HCT116 (cell line): Measurements from ENCODE around the gene MED10. TPM values are rescaled to one million over a fixed set of nuclear protein-coding genes. Genes with fewer than 3 reads are reported as not detected.
A peak's percentile ranks its signal among the peaks of the same experiment; 100 is the strongest.

Experiments
- ATAC-seq: fragments of 200-7000 bp; cut with Tn5 transposase; 2 replicates; pipeline ENCODE4 v1.9.1; 2020; ENCODE audit warnings: mild to moderate bottlenecking, moderate library complexity
- BruUV-seq: library from RNA; stranded (reverse); fragments of 400-500 nt; replicated peaks from 2 replicates; lab custom pipeline; 2021; lab: Mats Ljungman, UMichigan
- CTCF ChIA-PET: fragments of 300-600 bp; sonication (Branson Sonifier 250); formaldehyde crosslinking; loops from one replicate; lab custom pipeline; 2021; ENCODE audit warnings: antibody characterized with exemption; lab: Charles Lee
- POLR2A ChIA-PET: fragments of 300-600, 350-600 bp; sonication (Branson Sonifier 250); formaldehyde crosslinking; loops from one replicate; lab custom pipeline; 2021; ENCODE audit warnings: antibody characterized with exemption; lab: Charles Lee
- RAD21 ChIA-PET, 2 experiments: fragments of 300-600 bp; sonication (Branson Sonifier 250); formaldehyde crosslinking; loops; one replicate each; lab custom pipeline; 2023; ENCODE audit warnings: low total read pairs in 2 of 2; ENCODE audit not compliant: uncharacterized antibody in 2 of 2, unreplicated experiment in 2 of 2, low non-redundant PET in 1 of 2; lab: Charles Lee
- DNase-seq: peaks from one replicate; pipeline ENCODE4 v3.0.0-alpha.2; 2010; ENCODE audit warnings: low read depth, low spot score
- H2AFZ ChIP-seq: fragments of 200-600 bp; shearing (Covaris generic), sonication (generic); 2 replicates; pipeline ENCODE4 v1.6.1; 2017; ENCODE audit warnings: low read depth, mixed run types, mixed read lengths, antibody characterized with exemption, low read length; ENCODE audit not compliant: poor library complexity, severe bottlenecking
- H3K27ac ChIP-seq: 2 replicates; pipeline ENCODE4 v1.5.1; 2012; ENCODE audit warnings: low read depth, low read length
- H3K27me3 ChIP-seq: fragments of 200-600 bp; sonication (generic); 2 replicates; pipeline ENCODE4 v1.6.1; 2016; ENCODE audit warnings: mixed run types, low read length, mixed read lengths; ENCODE audit not compliant: insufficient read depth
- H3K36me3 ChIP-seq, 2 experiments: fragments of 200-500 bp in 1 of 2; fragments of 200-600 bp in 1 of 2; sonication (Bioruptor generic) in 1 of 2; sonication (generic) in 1 of 2; 2 replicates each; pipeline versions ENCODE4 v1.5.1 to v1.6.1; 2014 to 2016; ENCODE audit warnings: low read length in 2 of 2, inconsistent platforms in 1 of 2, mixed read lengths in 1 of 2, mixed run types in 1 of 2; ENCODE audit not compliant: insufficient read depth in 2 of 2, control insufficient read depth in 1 of 2
- H3K4me1 ChIP-seq, 2 experiments: fragments of 200-600 bp in 1 of 2; sonication (generic) in 1 of 2; 2 replicates each; pipeline versions ENCODE4 v1.5.1 to v1.6.1; 2012 to 2017; ENCODE audit warnings: low read length in 2 of 2, inconsistent platforms in 1 of 2, mild to moderate bottlenecking in 1 of 2, mixed read lengths in 1 of 2, mixed run types in 1 of 2, moderate library complexity in 1 of 2; ENCODE audit not compliant: insufficient read depth in 2 of 2, control insufficient read depth in 1 of 2
- H3K4me2 ChIP-seq: fragments of 200-600 bp; sonication (generic); 2 replicates; pipeline ENCODE4 v1.6.1; 2017; ENCODE audit warnings: mixed run types, low read length, mixed read lengths
- H3K4me3 ChIP-seq, 2 experiments: fragments of 200-600 bp in 1 of 2; sonication (generic) in 1 of 2; replicated peaks in 1 of 2; 2 replicates each; pipeline ENCODE4 v1.5.1; 2011 to 2016; ENCODE audit warnings: low read length in 2 of 2, control low read depth in 1 of 2, low read depth in 1 of 2, mild to moderate bottlenecking in 1 of 2, mixed read lengths in 1 of 2, mixed run types in 1 of 2
- H3K79me2 ChIP-seq: fragments of 200-600 bp; sonication (generic); 2 replicates; pipeline ENCODE4 v1.6.1; 2017; ENCODE audit warnings: mild to moderate bottlenecking, mixed run types, low read length, moderate library complexity, mixed read lengths; ENCODE audit not compliant: insufficient read depth
- H3K9ac ChIP-seq: fragments of 200-600 bp; sonication (generic); 2 replicates; pipeline ENCODE4 v1.6.1; 2016; ENCODE audit warnings: low read length, mixed read lengths
- H3K9me2 ChIP-seq: fragments of 200-600 bp; sonication (generic), shearing (Covaris generic); 2 replicates; pipeline ENCODE4 v1.6.1; 2017; ENCODE audit warnings: mixed run types, mild to moderate bottlenecking, moderate library complexity; ENCODE audit not compliant: insufficient read depth
- H3K9me3 ChIP-seq, 2 experiments: fragments of 200-500 bp in 1 of 2; fragments of 200-600 bp in 1 of 2; sonication (Bioruptor generic) in 1 of 2; sonication (generic) in 1 of 2; 2 replicates each; pipeline ENCODE4 v1.6.1; 2014 to 2017; ENCODE audit warnings: low read length in 2 of 2, mixed read lengths in 2 of 2, inconsistent platforms in 1 of 2, low read depth in 1 of 2, mild to moderate bottlenecking in 1 of 2, mixed run types in 1 of 2, moderate library complexity in 1 of 2; ENCODE audit not compliant: control insufficient read depth in 1 of 2, insufficient read depth in 1 of 2
- H4K20me1 ChIP-seq: fragments of 200-600 bp; sonication (generic), shearing (Covaris generic); 2 replicates; pipeline ENCODE4 v1.6.1; 2017; ENCODE audit warnings: mixed run types, mild to moderate bottlenecking, moderate library complexity; ENCODE audit not compliant: insufficient read depth
- ATF3 ChIP-seq: IDR thresholded peaks from 2 replicates; pipeline ENCODE4 v1.6.1; 2012
- CBX3 ChIP-seq: IDR thresholded peaks from 2 replicates; pipeline ENCODE4 v1.6.1; 2012; ENCODE audit warnings: low read depth
- CTCF ChIP-seq, 3 experiments: fragments of 200-600 bp in 1 of 3; sonication (generic) in 1 of 3; IDR thresholded peaks in 2 of 3; conservative IDR thresholded peaks in 1 of 3; 2 replicates each; pipeline ENCODE4 v1.5.1; 2012 to 2017; ENCODE audit warnings: low read depth in 2 of 3, low read length in 2 of 3, antibody characterized with exemption in 1 of 3, borderline replicate concordance in 1 of 3, control low read depth in 1 of 3, mild to moderate bottlenecking in 1 of 3, mixed read lengths in 1 of 3, mixed run types in 1 of 3, moderate library complexity in 1 of 3; ENCODE audit not compliant: insufficient read depth in 1 of 3
- EGR1 ChIP-seq: IDR thresholded peaks from 2 replicates; pipeline ENCODE4 v1.6.1; 2012; ENCODE audit warnings: low read depth
- ELF1 ChIP-seq: IDR thresholded peaks from 2 replicates; pipeline ENCODE4 v1.6.1; 2012; ENCODE audit warnings: low read depth, borderline replicate concordance
- EZH2phosphoT487 ChIP-seq: fragments of 200-600 bp; IDR thresholded peaks from 2 replicates; pipeline ENCODE4 v1.6.1; 2018; ENCODE audit warnings: antibody characterized with exemption, borderline replicate concordance
- FOSL1 ChIP-seq: IDR thresholded peaks from 2 replicates; pipeline ENCODE4 v1.6.1; 2012; ENCODE audit warnings: low read depth
- JUND ChIP-seq: IDR thresholded peaks from 2 replicates; pipeline ENCODE4 v1.6.1; 2012
- RAD21 ChIP-seq: IDR thresholded peaks from 2 replicates; pipeline ENCODE4 v1.6.1; 2012; ENCODE audit warnings: low read depth, mild to moderate bottlenecking
- SIN3A ChIP-seq: IDR thresholded peaks from 2 replicates; pipeline ENCODE4 v1.6.1; 2012; ENCODE audit warnings: low read depth
- SP1 ChIP-seq: IDR thresholded peaks from 2 replicates; pipeline ENCODE4 v1.6.1; 2012; ENCODE audit warnings: low read depth
- SRF ChIP-seq: IDR thresholded peaks from 2 replicates; pipeline ENCODE4 v1.6.1; 2012; ENCODE audit warnings: low read depth
- TCF7L2 ChIP-seq: IDR thresholded peaks from 2 replicates; pipeline ENCODE4 v1.7.0; 2011; ENCODE audit warnings: borderline replicate concordance, inconsistent platforms; ENCODE audit not compliant: insufficient read depth, insufficient read length; ENCODE audit errors: extremely low read depth
- YY1 ChIP-seq: IDR thresholded peaks from 2 replicates; pipeline ENCODE4 v1.6.1; 2011; ENCODE audit warnings: low read length, low read depth, moderate library complexity, mild to moderate bottlenecking; ENCODE audit not compliant: insufficient replicate concordance; ENCODE audit errors: extremely low read depth
- ZFX ChIP-seq: fragments of 450-650 bp; IDR thresholded peaks from 2 replicates; pipeline ENCODE4 v1.6.1; 2017
- intact Hi-C: fragments of 100-400 bp; cut with micrococcal nuclease; formaldehyde crosslinking; loops from 2 replicates; pipeline ENCODE4 v1.10.0; 2022
- total RNA-seq: library from RNA; stranded (reverse); gene quantifications from one replicate; pipeline ENCODE4 v1.2.1, GENCODE V29; 2021; ENCODE audit not compliant: unreplicated experiment
- TF ChIP-seq, protein P1 (sequence below): IDR thresholded peaks from 2 replicates; pipeline ENCODE4 v1.6.1; 2011; ENCODE audit warnings: mild to moderate bottlenecking, low read length, moderate library complexity; ENCODE audit not compliant: insufficient replicate concordance; ENCODE audit errors: extremely low read depth

MED10 gene
- total RNA-seq, 1 experiment from 2014 or later = 35.0 TPM

DNA sequence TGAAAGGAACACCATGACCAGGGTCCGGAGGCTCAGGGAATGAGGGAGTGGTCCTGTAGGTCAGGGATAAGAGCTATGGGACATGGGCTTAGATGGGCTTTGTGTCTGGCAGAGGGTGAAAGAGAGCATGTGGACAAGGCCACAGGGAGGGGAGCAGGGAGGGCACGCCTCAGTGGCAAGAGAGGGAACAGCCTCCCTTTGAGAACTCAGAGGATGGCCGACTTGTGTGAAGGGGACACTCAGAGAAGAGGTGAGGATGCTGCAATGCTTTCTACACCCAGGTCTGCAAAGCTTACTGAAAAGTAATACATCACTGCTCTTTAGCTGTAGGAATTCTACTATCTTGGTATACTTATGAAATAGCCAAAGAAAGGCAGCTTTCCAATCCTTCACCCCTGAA lies 23.5 kb downstream of the MED10 start:
- no peaks in the 10 kb centered on the region for H3K9me2 ChIP-seq
- no peaks in the 10 kb centered on the region for H3K4me1 ChIP-seq
- no peak overlapping the region for H2AFZ ChIP-seq
- no peaks in the 10 kb centered on the region for H3K36me3 ChIP-seq
- H3K27me3 ChIP-seq = peaks cover 12% of the 10 kb centered on the region; the same call in 1 of the 2 replicates
- H3K79me2 ChIP-seq = no peaks in the 10 kb centered on the region
- POLR2A ChIA-PET = no interaction called here
- H3K4me2 ChIP-seq = no peak overlapping the region
- RAD21 ChIA-PET = no interaction called here
- intact Hi-C loops = no loop called here
- no TSS peak for BruUV-seq
- CTCF ChIA-PET = no interaction called here
- no peak overlapping the region for H3K4me3 ChIP-seq
- H4K20me1 ChIP-seq = no peaks in the 10 kb centered on the region
- no peak for TF ChIP-seq ZFX
- TF ChIP-seq SP1 = no peak
- no peak for TF ChIP-seq RAD21
- TF ChIP-seq CTCF (IDR thresholded peaks at IDR 0.05 in 2 of 3, conservative IDR thresholded peaks at IDR 0.05 in 1 of 3; ENCODE audit: borderline replicate concordance in 1 of 3, insufficient read depth in 1 of 3, low read depth in 2 of 3, low read length in 2 of 3) = no peak
- no peak for TF ChIP-seq ELF1
- no peak for TF ChIP-seq ATF3
- no peak for TF ChIP-seq FOSL1
- TF ChIP-seq SRF = no peak
- no peak for TF ChIP-seq EZH2phosphoT487
- TF ChIP-seq JUND = no peak
- TF ChIP-seq SIN3A = no peak
- no peak for TF ChIP-seq TCF7L2
- TF ChIP-seq YY1 = no peak
- TF ChIP-seq, protein P1, sequence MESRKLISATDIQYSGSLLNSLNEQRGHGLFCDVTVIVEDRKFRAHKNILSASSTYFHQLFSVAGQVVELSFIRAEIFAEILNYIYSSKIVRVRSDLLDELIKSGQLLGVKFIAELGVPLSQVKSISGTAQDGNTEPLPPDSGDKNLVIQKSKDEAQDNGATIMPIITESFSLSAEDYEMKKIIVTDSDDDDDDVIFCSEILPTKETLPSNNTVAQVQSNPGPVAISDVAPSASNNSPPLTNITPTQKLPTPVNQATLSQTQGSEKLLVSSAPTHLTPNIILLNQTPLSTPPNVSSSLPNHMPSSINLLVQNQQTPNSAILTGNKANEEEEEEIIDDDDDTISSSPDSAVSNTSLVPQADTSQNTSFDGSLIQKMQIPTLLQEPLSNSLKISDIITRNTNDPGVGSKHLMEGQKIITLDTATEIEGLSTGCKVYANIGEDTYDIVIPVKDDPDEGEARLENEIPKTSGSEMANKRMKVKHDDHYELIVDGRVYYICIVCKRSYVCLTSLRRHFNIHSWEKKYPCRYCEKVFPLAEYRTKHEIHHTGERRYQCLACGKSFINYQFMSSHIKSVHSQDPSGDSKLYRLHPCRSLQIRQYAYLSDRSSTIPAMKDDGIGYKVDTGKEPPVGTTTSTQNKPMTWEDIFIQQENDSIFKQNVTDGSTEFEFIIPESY = no peak
- no peak for TF ChIP-seq EGR1
- no peak for TF ChIP-seq CBX3
- no peak overlapping the region for H3K27ac ChIP-seq
- no peak for DNase-seq
- H3K9me3 ChIP-seq = no peaks in the 10 kb centered on the region
- no peak overlapping the region for H3K9ac ChIP-seq
- ATAC-seq = 0 out of 2 replicates have a peak, but pooled peaks have one; percentile 27
